Activated CD8-positive, alpha-beta memory T cell treated with anti-CD3 and anti-CD28 coated beads for 48 hours (primary cell): ENCODE results near the gene RNF14.

Experiments used
- DNase-seq, 3 experiments: peaks; one replicate each; pipeline ENCODE4 v3.0.0-alpha.2; 2020; ENCODE audit warnings: low read depth in 2 of 3, low spot score in 2 of 3

RNF14 gene

DNA sequence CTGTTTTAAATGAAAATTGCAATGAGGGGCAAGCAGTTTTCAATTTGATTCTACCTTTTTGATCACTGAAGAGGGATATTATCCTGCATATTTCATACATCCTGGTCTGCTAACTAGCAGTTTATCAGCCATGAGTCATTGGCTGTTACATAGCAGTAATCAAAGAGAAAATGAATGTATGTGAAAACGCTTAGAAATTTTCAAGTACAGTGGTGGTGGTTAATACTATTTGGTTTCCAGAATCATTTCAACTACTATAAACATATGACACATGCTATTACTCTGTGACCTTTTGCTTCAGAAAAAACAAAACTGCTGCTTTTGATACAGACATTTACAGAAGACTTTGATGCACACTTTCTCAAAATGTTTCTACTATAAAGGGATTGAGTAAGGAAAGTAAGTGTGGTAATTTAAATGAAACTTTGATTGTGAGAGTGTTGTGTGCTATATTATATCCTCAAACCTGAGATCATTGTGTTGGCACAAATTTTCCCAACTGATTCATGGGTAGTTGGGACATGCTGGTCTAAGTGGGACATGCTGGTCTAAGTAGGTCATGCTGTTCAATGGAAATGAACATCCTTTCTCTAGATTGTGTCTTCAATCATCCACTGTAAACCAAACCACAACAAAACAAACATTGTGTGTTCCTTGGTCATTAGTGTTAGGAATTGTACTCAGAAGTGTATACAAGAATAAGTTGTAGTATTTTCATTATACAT is 5.1 kb downstream of the RNF14 start:
- DNase-seq, result no peak

DNA sequence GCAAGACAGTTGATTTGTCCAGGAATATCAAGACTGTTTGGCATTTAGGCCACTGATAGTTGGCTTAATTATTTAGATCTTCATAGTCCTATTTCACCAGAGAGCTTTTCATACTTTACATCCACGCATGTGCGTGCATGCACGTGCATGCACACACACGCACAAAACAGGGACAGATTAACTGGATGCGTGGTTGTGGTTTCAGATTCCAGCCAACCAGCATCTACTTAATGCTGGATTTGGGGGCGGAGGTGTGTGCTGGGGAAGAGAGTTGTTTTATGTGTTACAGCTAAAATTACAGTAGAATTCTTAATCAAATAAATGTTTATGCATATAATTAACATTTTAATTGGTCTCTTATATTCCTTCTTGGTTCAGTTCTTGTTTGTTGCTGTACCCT is 7.3 kb downstream of the RNF14 start:
- DNase-seq, result no peak

DNA sequence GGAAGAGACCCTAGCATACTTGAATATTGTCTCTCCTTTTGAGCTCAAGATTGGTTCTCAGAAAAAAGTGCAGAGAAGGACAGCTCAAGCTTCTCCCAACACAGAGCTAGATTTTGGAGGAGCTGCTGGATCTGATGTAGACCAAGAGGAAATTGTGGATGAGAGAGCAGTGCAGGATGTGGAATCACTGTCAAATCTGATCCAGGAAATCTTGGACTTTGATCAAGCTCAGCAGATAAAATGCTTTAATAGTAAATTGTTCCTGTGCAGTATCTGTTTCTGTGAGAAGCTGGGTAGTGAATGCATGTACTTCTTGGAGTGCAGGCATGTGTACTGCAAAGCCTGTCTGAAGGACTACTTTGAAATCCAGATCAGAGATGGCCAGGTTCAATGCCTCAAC is 9.5 kb downstream of the RNF14 start:
- no peak for DNase-seq

DNA sequence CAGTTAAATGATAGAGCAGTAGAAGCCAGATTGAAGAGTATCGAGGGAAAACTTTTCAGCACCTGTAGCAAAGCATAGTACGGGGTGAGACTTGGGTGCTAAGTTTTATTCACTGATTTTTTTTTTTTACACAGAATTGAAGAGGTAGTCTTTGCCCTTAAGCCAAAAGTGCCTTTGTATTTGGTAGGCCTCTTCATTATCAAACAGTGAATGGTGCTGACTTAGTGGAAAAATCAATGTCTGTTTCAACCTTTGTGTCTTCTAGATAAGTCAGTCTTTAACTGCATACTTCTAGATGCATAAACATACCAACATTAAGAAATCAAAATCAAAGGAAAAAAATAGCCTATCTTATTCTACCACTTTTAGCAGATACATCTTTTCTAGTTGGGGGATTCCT is 13.7 kb downstream of the RNF14 start:
- no peak for DNase-seq

DNA sequence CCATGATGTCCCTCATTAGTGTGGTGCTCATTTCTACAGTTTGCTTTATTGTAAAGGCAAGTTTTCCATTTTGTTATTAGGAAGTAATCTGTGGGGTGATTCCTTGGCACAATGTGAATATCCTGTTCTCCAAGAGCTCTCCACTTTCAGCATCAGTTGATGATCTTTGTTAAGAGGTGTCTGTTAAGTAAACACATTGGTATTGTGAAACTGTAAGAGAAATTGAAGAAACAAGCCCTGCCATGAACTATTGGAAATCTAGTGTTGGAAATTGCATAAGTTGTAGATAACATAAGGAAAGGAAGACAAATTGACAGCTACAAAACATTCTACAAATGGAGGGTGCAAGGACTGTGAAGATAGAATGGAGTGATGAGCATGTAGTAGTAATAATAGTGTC is 17.2 kb downstream of the RNF14 start:
- no peak for DNase-seq

DNA sequence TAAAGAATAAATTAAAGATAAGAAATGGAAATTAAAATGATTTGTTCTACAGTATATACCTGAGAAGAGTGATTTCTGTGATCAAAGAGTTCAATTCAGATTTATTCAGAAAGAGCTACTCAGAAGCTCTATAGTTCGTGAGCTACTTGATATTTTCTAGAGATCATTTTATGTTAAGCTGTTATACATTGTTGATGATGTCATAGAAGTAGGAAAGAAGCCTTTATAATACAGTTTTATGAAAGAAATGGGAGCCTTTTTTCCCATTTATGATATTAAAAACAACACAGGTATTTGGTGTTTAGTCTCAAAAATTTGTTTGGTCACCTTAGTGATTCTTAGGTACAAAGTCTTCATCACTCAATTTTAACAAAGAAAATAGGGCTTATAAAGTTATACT is 20.8 kb downstream of the RNF14 start:
- DNase-seq, result no peak

DNA sequence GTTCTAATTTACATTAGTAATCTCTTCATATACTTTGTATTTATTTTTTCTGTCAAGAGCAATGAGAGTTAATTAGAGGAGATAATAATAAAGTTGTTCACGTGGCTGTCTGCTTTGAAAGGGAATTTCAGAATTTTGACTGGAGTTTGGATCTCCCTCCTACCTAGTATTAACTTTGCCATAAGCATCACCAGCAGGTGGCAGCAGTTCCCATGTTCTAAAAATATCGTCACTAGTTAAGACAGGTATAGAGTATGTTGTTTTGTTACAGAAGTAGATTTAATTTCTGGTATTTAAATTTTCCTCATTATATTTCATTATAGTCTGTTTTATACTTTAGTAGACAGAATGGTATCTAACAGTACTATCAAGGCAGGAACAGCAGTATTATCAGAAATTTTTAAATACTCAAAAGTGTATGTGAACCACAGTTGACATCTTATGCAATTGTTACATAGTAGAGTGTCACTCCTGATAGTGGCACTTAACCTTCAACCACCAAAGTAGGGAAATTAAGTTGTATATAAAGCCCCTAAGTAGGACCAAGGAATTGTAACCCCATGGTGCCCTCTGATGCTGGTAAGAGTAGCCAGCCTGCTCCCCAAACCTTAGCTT is 23.6 kb downstream of the RNF14 start:
- DNase-seq, result no peak

DNA sequence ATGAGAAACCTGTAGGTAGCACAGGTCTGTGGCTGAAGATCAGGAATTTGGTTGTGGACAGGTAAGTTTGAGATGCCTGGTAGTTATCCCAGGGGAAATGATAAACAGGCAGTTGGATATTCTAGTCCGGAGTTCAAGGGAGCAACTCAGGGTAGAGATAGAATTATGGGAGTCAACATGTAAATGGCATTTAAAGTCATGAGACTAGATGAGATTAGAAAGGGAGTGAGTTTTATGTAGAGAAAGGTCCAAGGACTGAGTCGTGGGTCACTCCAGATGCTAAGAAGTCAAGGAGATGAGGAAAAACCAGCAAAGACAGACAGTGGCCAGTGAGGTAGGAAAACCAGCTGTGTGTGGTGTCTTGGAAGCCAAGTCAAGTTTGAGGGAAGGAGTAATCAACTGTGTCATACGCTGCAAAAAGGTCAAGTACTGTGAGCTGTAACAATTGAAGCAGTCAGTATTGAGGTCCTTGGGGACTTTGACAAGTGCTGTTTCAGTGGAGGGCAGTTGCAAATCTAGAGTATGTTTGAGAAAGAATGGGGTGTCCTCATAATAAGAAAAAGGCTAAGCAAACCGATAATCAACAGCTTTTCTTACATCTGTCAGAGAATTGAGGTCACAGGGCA is 25.7 kb downstream of the RNF14 start:
- DNase-seq, result no peak

DNA sequence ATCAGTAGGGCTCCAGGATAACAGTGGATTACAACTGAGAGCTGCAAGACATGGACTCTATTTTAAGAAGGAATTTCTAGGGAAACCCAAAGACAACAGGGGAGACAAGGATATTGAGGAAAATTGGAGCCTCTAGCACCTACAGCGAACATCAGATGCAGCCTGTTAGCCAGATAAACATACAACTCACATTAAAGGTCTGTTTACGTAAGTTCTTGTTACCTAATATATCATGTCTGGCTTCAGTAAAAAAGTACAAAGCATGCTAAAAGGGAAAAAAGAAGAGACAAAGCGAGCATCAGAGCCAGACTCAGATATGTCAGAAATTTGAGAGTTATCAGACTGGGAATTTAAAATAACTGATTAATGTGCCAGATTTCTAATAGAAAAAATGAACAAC is 26.8 kb downstream of the RNF14 start:
- no peak for DNase-seq

DNA sequence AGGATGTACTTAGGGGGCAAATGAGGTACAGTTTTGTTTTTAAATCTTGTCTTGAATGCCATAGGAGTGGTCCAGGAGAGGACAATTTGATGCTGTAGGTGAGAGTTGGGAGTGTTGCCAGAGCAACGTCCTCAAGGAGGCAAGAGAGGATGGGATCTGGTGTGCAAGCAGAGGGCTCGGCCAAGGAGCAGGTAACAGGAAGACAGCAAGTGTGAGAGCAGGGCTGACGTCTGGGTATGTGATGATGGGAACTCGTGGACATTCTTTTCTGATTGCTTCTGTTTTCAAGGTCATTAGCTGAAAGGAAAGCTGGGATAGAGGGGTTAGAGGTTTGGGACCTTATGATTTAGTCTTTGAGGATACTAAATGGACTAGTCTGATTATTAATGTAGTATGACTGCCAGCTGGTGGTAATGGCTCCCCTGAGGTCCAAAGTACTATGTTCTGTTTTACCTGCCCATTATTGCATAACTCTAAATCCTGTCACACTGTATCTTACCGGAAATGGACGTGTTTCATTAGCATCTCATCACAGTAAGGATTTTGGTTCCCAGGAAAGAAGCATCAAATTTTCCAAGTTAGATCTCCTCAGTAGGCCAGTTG is 28.6 kb downstream of the RNF14 start:
- DNase-seq, result no peak

DNA sequence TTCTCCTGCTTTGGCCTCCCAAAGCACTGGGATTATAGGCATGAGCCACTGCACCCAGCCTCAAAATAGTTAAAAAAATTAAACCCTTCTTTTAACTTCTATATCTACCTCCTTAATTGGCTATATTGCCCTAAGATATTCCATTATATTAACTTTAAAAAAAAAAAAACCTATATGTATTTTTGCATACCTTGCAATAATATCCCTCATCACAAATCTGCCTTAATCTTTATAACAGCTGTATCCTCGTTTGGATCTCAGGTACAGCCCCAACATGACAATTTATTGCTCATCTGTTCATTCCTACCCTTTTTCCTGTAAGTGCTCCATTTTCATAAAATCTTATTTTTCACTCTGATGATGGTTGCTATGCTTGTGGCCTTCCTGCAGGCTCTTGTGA is 31.3 kb downstream of the RNF14 start:
- no peak for DNase-seq

DNA sequence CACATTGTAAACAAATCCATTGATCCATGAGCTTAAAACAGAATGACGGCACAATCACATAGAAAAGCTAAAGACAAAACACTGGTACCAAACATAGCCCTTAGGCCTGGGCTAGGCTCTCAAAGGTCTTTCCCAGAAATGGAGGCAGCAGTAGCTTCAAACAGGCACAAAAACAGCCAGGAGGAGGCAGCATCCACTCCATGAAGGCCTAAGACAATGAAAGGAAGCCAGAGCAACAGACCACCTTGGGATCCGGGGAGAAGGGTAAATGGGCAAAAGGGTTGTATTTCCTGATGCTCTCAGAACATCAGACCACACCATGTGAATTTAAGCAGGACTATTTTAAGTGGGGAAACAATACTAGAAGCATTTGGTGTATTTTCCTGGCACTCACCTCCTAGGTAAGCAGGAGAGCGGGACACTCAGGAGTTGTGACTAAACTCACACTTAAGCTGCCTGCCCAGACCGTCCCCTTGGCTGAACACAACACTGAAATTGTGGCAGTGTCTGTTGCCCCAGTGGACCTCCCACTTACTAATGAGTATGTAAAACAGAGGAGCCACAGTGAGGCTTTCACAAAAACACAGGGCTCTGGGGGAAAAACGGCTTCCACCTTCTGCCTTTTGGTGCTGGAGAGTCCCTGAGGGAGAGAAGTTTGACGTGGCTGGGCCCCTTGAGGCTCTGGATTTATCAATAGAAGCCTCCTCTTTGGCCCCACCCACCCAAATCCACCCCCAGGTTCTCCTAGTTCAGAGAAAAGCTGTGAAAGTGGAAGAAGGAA is 32.0 kb downstream of the RNF14 start:
- no peak for DNase-seq

DNA sequence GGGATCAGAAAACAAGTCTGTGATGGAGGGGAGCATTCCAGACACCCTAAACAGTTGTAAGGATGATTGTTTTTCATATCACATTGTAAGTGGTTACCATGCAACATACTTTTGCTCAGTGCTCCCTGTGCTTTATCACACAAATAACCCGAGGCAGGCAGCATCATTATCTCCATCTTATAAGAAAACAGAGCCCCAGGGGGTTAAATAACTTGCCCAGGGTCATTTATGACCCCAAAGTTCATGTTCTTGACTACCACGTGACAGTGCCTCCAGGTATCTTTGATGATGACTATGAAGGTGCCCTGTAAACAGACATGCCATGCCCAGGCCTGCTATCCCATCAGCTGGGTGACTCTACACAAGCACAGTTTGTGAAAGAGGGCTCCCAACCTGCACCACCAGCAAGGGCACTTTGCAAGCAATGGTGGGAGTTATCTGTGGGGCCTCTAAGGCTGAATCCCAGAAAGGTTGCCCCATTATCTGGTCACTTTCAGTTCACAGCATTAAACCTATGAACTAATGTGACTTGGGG is 34.4 kb downstream of the RNF14 start:
- DNase-seq, result no peak

DNA sequence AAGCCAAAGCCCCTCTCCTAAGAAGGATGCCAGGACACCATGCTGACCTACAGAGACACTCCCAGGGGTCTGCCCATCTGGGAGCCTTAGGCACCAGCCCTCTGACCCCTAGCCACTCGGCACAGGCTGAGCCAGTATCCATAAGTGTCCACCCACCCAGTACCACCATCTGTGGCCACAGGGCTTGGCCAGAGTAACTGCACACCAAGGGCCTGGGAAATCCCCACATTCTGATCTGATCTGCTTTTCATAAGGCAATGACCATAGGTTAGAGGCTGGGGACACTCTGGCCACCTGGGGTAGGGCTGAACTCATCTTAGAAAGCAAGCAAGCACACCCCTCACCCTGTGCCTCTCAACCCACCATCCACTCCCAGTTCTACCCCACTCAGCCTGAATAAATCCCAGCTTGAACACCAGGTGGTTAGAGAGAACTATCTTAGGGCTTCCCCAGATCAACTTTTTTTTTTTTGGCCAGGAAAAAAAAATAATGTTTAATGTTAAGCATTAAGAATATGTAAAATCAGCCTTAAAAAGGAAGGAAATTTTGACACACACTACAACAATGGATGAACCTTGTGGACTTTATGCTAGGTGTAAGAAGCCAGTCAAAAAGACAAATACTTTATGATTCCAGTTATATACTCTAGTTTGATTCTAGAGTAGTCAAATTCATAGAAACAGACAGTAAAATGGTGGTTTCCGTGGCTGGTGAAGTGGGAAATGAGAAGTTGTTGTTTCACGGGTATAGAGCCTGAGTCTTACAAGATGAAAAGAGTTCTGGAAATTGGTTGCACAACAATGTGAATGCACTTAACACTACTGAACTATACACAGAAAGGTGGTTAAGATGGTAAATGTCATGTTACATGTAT is 37.7 kb downstream of the RNF14 start:
- DNase-seq, result no peak

DNA sequence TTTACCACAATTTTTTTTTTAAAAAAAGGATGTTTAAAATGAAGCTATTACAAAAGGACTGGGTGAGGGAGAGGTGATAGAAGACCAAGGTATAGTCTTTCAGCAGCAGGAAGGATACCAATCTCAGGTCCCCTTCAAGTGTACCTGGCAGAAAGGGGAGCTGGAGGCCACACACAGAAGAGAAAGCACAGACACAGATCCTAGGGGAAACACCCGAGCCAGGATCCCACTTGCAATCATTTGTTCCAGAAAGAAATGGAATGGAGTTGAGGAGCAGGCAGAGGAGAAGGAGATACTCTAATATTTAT is 38.3 kb downstream of the RNF14 start:
- no peak for DNase-seq

DNA sequence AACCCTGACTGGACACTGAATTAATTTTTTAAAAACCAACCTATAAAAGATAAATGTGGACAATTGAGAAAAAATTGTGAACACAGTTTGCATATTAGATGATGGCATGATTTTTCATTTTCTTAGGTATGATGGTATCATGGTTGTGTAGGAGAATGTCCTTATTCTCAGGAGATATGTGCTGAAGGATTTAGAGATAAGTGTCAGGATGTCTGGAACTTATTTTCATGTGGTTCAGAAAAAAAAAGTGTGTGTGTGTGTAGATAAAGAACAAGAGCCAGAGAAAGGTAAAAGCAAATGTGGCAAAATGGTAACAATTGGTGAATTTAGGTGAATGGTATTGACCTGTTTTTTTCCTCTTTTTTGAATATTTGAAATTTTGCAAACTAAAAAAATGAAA is 39.9 kb downstream of the RNF14 start:
- no peak for DNase-seq

DNA sequence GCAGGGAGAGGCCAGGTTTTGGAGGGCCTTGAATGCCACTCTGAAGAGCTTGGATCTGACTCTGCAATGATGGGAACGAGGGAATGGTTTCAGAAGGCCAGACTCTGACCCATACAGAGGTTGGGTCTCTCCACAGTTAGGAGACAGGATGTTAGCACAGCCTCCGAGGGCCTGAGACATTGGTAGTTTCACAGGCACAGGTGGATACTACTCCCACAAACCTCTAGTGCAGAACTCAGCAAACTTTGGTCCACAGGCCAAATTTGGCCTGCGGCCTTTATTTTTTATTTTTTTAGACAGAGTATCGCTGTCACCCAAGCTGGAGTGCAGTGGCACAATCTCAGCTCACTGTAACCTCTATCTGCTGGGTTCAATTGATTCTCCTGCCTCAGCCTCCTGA is 41.0 kb downstream of the RNF14 start:
- no peak for DNase-seq

DNA sequence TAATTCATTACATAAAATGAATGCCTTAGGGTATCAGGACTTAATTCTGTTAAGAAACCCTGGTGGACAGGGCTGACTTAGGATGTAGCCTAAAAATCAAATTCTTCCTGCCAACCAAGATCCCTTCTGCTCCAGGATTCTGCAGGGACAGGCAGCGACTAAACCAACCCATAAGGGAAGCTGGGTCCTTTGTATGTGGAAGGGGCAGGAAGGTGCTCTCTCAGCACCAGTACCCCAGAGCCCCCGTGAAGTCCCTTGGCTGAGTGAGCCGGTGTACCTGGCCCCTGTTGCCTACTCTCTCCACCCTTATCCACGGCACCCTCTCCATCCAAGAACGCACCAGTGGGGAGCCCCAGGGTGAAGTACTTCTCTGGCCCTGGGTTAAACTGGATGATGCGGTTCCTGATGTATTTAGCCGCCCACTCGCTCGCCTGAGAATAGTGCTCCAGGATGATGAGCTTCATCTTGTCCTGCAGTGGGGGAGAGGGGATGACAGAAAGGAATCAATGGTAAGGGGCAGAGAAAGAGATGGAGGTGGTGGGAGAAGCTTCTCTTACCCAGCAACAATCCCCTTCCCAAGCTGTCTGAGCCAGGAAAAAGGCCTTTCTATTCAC is 42.8 kb downstream of the RNF14 start:
- no peak for DNase-seq

DNA sequence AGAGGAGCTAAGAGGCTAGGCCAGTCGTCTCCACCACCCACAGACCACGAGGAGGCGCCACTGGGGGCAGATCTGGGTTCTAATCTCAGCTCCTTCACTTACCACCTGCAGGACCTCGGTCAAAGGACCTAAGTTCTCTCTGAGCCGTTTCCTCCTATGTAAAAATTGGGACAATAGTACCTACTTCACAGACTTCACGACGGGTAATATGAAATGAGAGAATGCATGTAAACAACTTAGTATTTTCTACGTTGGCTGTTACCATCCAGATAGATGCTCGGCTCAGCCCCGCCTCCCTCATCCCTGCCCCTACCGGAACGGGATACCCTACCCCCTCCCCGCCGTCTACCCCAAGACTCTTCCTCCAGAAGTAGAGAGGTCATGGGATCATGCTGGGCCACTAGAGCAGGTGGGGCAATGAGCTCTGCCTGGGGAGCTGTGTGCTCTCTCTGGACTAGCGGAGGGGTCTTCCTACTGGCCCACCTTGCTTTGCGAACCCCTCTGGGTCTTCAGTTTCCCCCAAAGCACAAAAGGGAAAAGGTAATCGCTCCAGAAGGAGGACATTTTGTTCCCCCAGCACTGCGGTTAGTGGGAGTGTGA is 43.4 kb downstream of the RNF14 start:
- DNase-seq, result peak in 1 of 3 experiments; percentile 44
